Measurements from ENCODE around the gene APOL2.

- TF ChIP-seq ZBTB40 (IDR thresholded peaks at IDR 0.05; ENCODE audit: borderline replicate concordance) (no peak), POLR2AphosphoS5 (IDR thresholded peaks at IDR 0.05; ENCODE audit: low read length) (no peak), EZH2 (IDR thresholded peaks at IDR 0.05; ENCODE audit: borderline replicate concordance, control insufficient read depth, low read depth, low read length) (no peak), RAD51 (IDR thresholded peaks at IDR 0.05) (no peak), GABPA (IDR thresholded peaks at IDR 0.05; ENCODE audit: low read depth) (no peak), HDAC2 (IDR thresholded peaks at IDR 0.05) (no peak), CTCF (IDR thresholded peaks at IDR 0.05 in 2 of 3, conservative IDR thresholded peaks at IDR 0.05 in 1 of 3; ENCODE audit: control insufficient read depth in 2 of 3, extremely low read depth in 1 of 3, insufficient read depth in 1 of 3, low read depth in 3 of 3, low read length in 3 of 3) (no peak), KDM1A (IDR thresholded peaks at IDR 0.05; ENCODE audit: borderline replicate concordance) (no peak)
These were observed 43.1 kb upstream of the APOL2 start for GRCh38 chr22:36282328-36282831.
